ENCODE results near the gene HTR7.

HTR7 gene

DNA sequence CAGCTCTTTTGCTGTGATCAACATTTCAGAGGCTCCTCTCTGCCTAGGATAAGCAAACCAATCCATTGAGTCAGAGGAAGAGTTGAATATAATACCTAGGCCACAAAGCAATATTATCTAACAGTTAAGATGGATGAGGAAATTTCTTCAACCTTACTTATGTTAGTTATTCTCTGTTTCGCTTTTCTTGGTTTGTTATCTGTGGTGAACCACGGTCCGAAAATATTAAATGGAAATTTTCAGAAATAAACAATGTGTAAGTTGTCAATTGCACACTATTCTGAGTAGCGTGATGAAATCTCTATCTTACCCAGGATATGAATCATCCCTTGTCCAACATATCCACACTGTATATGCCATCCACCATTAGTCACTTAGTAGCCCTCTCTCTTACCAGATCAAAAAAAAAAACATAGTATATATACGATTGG is 1.5 kb upstream of the HTR7 start:
- no peak for TF ChIP-seq FOXP2 (optimal IDR thresholded peaks at IDR 0.05; ENCODE audit: borderline replicate concordance, extremely low read depth, extremely low read length, insufficient read depth)
- TF ChIP-seq SIN3A (IDR thresholded peaks at IDR 0.05; ENCODE audit: borderline replicate concordance, insufficient read depth, low read length): no peak
- TF ChIP-seq TAF1 (IDR thresholded peaks at IDR 0.05; ENCODE audit: borderline replicate concordance, insufficient read depth, low read length): no peak
- no peak for TF ChIP-seq REST (IDR thresholded peaks at IDR 0.05; ENCODE audit: insufficient read depth in 1 of 2, low read depth in 2 of 2, low read length in 2 of 2)
- TF ChIP-seq POLR2AphosphoS5 (IDR thresholded peaks at IDR 0.05; ENCODE audit: low read depth, low read length): no peak

DNA sequence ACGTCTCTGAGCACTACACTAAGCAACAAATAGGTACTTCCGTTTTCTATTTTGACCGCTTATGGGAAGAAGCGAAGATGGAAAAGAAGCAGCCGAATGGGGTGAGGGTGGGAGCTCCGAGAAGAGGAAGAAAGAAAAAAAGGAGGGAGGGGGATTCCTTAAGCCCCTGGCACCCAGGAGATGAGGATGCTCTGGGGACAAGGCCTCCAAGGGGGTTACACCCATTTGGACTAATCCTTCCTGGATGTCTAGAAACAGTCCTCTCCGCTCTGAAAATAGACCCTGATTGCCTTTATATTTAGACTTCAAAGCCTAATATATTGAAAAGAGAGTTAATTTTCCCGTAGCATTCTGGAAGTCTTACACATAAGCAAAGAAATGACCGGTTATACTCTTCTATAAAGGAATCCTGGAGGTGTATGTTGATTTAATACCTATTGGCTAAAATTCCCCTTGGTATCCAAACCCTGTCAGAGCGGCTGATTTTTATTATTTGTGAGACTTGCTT is 676 bp upstream of the HTR7 start:
- TF ChIP-seq SIN3A (IDR thresholded peaks at IDR 0.05; ENCODE audit: borderline replicate concordance, insufficient read depth, low read length): no peak
- TF ChIP-seq POLR2AphosphoS5 (IDR thresholded peaks at IDR 0.05; ENCODE audit: low read depth, low read length): no peak
- TF ChIP-seq REST (IDR thresholded peaks at IDR 0.05; ENCODE audit: insufficient read depth in 1 of 2, low read depth in 2 of 2, low read length in 2 of 2): no peak
- no peak for TF ChIP-seq FOXP2 (optimal IDR thresholded peaks at IDR 0.05; ENCODE audit: borderline replicate concordance, extremely low read depth, extremely low read length, insufficient read depth)
- TF ChIP-seq TAF1 (IDR thresholded peaks at IDR 0.05; ENCODE audit: borderline replicate concordance, insufficient read depth, low read length): no peak

- TF ChIP-seq REST (IDR thresholded peaks at IDR 0.05; ENCODE audit: insufficient read depth in 1 of 2, low read depth in 2 of 2, low read length in 2 of 2): no peak
- TF ChIP-seq FOXP2 (optimal IDR thresholded peaks at IDR 0.05; ENCODE audit: borderline replicate concordance, extremely low read depth, extremely low read length, insufficient read depth): no peak
- no peak for TF ChIP-seq POLR2AphosphoS5 (IDR thresholded peaks at IDR 0.05; ENCODE audit: low read depth, low read length)
- no peak for TF ChIP-seq TAF1 (IDR thresholded peaks at IDR 0.05; ENCODE audit: borderline replicate concordance, insufficient read depth, low read length)
- no peak for TF ChIP-seq SIN3A (IDR thresholded peaks at IDR 0.05; ENCODE audit: borderline replicate concordance, insufficient read depth, low read length)
Measured at GRCh38 chr10:90856964-90857634, 740 bp downstream of the HTR7 start.

- TF ChIP-seq POLR2AphosphoS5 (IDR thresholded peaks at IDR 0.05; ENCODE audit: low read depth, low read length): no peak
- no peak for TF ChIP-seq REST (IDR thresholded peaks at IDR 0.05; ENCODE audit: insufficient read depth in 1 of 2, low read depth in 2 of 2, low read length in 2 of 2)
- TF ChIP-seq TAF1 (IDR thresholded peaks at IDR 0.05; ENCODE audit: borderline replicate concordance, insufficient read depth, low read length): no peak
- no peak for TF ChIP-seq SIN3A (IDR thresholded peaks at IDR 0.05; ENCODE audit: borderline replicate concordance, insufficient read depth, low read length)
- no peak for TF ChIP-seq FOXP2 (optimal IDR thresholded peaks at IDR 0.05; ENCODE audit: borderline replicate concordance, extremely low read depth, extremely low read length, insufficient read depth)
Measured at GRCh38 chr10:90856261-90856660, 1.6 kb downstream of the HTR7 start.
